ENCODE data around the gene ADGB. TPM values are rescaled to one million over a fixed set of nuclear protein-coding genes. Genes with fewer than 3 reads are reported as not detected.

Gene ADGB
- total RNA-seq, 4 donors from 2014 or later: 0.40 TPM; not detected in 3

DNA sequence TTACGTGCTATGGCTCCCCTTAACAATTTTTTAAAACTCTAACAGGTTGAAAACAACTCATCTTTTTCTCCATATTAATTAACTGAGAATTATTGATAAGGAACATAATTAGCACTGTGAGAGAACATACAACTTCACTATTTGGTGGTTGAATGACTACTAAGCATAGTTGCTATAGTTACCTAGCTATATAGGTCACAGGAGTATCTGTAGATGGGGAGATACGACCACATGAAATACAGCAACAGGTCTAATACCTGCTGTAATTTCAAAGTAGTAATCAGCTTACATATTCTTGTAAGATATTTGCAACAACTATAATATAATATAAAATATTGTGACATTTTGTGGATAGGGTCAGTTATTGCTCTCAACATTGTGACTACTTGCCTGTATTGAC is 102.9 kb downstream of the ADGB start:
- DNase-seq: no peak
- TF ChIP-seq POLR2A (IDR thresholded peaks at IDR 0.05): no peak
- TF ChIP-seq, protein P1, sequence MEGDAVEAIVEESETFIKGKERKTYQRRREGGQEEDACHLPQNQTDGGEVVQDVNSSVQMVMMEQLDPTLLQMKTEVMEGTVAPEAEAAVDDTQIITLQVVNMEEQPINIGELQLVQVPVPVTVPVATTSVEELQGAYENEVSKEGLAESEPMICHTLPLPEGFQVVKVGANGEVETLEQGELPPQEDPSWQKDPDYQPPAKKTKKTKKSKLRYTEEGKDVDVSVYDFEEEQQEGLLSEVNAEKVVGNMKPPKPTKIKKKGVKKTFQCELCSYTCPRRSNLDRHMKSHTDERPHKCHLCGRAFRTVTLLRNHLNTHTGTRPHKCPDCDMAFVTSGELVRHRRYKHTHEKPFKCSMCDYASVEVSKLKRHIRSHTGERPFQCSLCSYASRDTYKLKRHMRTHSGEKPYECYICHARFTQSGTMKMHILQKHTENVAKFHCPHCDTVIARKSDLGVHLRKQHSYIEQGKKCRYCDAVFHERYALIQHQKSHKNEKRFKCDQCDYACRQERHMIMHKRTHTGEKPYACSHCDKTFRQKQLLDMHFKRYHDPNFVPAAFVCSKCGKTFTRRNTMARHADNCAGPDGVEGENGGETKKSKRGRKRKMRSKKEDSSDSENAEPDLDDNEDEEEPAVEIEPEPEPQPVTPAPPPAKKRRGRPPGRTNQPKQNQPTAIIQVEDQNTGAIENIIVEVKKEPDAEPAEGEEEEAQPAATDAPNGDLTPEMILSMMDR (IDR thresholded peaks at IDR 0.05): no peak
- Histone ChIP-seq H3K27me3 (no peaks in the 10 kb centered on the region), H3K9me3 (no peaks in the 10 kb centered on the region), H3K4me1 (no peaks in the 10 kb centered on the region), H3K27ac (no peak overlapping the region), H3K4me3 (replicated peaks in 1 of 3) (no peak overlapping the region), H3K36me3 (no peaks in the 10 kb centered on the region)
- intact Hi-C loops (cut with DNase I): loop anchor here (10.0 kb wide), 1 partner anchor 777 kb away; no protein-coding TSS in a partner anchor
- 74 to 79% methylated on average over 2 of the region's 2 CpGs for WGBS, 2 donors

DNA sequence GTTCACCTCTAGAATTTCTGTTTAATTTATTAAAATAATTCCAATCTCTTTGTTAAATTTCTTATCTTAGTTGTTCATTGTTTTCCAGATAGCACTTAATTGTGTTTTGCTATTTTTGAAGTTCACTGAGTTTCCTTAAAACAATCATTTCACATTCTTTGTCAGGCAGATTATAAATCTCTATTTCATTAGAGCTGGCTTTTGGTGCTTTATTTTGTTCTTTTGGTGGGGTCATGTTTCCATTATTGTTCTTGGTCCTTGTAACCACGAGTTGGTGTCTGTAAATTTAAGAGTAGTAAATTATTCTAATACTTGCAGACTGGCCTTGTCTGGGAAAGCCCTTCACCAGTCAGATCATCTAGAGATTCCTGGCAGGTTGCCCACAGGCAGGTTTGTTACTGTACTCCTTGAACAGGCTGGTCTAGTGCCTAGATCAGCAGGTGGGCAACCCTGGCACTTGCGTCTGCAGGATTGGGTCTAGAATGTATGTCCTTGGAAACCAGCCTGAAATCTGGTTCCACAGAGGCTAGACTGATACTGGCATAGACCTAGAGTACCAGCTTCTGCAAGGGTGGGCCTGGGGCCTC is 110.4 kb downstream of the ADGB start:
- Histone ChIP-seq H3K27me3 (no peaks in the 10 kb centered on the region), H3K9me3 (no peaks in the 10 kb centered on the region), H3K27ac (no peak overlapping the region), H3K36me3 (no peaks in the 10 kb centered on the region), H3K4me1 (no peaks in the 10 kb centered on the region), H3K4me3 (replicated peaks in 1 of 3) (no peak overlapping the region)
- intact Hi-C loops (cut with DNase I): loop anchor here (10.0 kb wide), 1 partner anchor 784 kb away; no protein-coding TSS in a partner anchor
- 27 to 38% methylated on average over 1 to 2 of the region's 2 CpGs for WGBS, 2 donors
- TF ChIP-seq POLR2A (IDR thresholded peaks at IDR 0.05): no peak
- TF ChIP-seq, protein P1 (IDR thresholded peaks at IDR 0.05): no peak
- DNase-seq: no peak

DNA sequence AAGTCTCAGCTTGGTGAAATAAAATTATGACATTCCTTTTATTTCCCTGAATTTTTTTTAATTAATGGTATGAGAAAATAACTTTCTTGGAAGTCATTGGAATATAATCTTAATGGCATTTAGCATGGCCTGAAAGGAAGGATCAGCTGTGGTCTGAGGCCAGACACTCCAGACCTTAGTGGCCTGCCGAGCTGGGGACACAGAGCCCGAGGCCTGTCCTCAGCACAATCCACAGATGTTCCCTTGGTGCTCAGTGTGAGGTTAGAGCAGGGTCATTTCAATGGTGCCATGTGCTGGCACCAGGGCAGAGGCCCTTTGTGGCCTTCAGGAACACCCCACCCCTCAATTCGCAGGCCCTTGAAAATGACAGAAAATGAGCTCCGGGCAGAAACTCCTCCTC is 120.6 kb downstream of the ADGB start:
- no peak overlapping the region for H3K27ac ChIP-seq
- TF ChIP-seq, protein P1 (IDR thresholded peaks at IDR 0.05): no peak
- no peak for TF ChIP-seq POLR2A (IDR thresholded peaks at IDR 0.05)
- 54 to 60% methylated on average over 4 of the region's 4 CpGs for WGBS, 2 donors

DNA sequence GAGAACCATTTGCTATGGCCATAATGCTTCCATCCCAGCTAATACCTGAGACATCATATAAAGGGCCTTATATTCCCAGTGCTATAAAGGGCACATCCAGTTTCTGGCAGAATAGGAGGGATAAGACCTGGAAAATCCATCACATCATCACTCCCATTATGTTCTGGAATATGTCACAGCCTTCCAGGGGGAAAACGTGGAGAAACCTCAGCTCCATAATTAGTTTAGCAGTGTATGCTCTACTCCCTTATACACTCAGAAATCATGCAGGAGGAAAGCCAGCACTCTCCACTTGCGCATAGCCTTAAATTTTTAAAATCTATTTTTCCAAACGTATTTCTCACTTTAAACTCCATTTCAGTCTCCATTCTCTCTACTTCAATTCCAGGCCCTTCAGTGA is 140.9 kb downstream of the ADGB start:
- WGBS, 2 donors: 68 to 81% methylated on average over 3 of the region's 3 CpGs
- intact Hi-C loops (cut with DNase I): no loop called here
- no peak for DNase-seq

More for the DNA sequence above, 120.6 kb downstream of the ADGB start:
- Histone ChIP-seq H3K27me3 (no peaks in the 10 kb centered on the region), H3K4me3 (replicated peaks in 1 of 3) (no peak overlapping the region), H3K36me3 (no peaks in the 10 kb centered on the region), H3K4me1 (no peaks in the 10 kb centered on the region), H3K9me3 (no peaks in the 10 kb centered on the region)
- no peak for DNase-seq
- intact Hi-C loops (cut with DNase I): no loop called here

DNA sequence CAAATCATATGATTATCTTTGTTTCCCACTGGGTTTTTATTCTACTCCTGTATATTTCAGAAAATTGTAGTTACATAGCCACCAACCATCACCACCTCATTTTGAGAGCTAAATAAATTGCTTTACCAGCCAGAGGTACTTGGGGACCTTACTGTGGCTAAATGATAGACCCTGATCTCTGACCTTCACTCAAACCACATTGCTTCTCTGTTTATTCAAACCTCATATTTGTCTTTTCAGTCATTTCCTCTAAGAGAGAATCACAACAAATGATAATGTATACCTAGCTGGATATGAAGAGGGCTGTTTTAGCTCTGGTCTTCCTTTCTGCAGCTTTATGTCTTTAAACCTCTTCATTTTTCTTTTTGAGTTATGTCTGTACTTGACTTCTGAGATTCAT is 142.8 kb downstream of the ADGB start:
- no peaks in the 10 kb centered on the region for H3K4me1 ChIP-seq
- TF ChIP-seq POLR2A (IDR thresholded peaks at IDR 0.05): no peak
- TF ChIP-seq, protein P1 (IDR thresholded peaks at IDR 0.05): no peak
- no peak for DNase-seq
- H3K27ac ChIP-seq: no peak overlapping the region
- no peak overlapping the region for H3K4me3 ChIP-seq (replicated peaks in 1 of 3)
- H3K9me3 ChIP-seq: no peaks in the 10 kb centered on the region
- intact Hi-C loops (cut with DNase I): no loop called here
- H3K36me3 ChIP-seq: no peaks in the 10 kb centered on the region
- no peaks in the 10 kb centered on the region for H3K27me3 ChIP-seq

More for the DNA sequence above, 140.9 kb downstream of the ADGB start:
- H3K4me3 ChIP-seq (replicated peaks in 1 of 3): no peak overlapping the region
- no peaks in the 10 kb centered on the region for H3K9me3 ChIP-seq
- no peak overlapping the region for H3K27ac ChIP-seq
- H3K36me3 ChIP-seq: no peaks in the 10 kb centered on the region
- no peak for TF ChIP-seq POLR2A (IDR thresholded peaks at IDR 0.05)
- TF ChIP-seq, protein P1 (IDR thresholded peaks at IDR 0.05): no peak
- no peaks in the 10 kb centered on the region for H3K27me3 ChIP-seq
- no peaks in the 10 kb centered on the region for H3K4me1 ChIP-seq

Data from thyroid gland (tissue), 4 donors.